ENCODE results near the gene PCDHGA1.

The PCDHGA1 gene

DNA sequence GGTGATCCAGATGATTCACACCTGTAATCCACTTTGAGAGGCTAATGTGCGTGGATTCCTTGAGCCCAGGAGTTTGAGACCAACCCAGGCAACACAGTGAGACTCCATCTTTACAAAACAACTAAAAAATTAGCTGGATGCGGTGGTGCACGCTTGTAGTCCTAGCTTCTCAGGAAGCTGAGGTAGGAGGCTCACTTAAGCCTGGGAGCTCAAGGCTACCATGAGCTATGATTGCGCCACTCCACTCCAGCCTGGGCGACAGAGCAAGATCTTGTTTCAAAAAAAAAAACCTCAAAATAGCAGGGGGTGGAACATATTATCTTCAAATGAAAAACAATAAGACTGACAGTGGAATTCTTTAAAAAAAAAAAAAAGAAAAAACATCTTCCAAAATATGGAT lies 217.6 kb downstream of the PCDHGA1 start:
- no peak for DNase-seq

DNA sequence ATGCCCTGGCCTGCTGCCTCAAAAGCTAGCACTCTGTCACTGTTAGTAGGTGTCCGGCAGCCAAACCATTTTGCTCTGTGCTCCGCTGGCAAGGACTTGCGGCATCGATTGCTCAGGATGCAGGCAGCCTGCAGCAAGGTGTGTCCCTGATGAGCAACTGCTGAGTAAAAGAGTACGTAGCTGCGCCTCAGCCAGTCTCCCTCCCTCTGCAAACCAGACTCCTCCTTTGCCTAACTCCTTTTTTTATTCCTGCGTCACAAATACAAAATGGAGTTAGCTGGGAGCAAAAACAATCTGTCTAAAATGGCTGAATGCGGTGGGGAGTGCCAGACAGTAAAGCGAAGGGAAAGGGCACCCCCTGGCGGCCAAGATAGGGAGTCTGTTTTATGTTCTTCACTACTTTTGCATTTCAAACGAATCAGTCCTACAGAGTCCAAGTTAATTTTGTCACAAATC lies 227.4 kb downstream of the PCDHGA1 start:
- peak; percentile 95 for DNase-seq

DNA sequence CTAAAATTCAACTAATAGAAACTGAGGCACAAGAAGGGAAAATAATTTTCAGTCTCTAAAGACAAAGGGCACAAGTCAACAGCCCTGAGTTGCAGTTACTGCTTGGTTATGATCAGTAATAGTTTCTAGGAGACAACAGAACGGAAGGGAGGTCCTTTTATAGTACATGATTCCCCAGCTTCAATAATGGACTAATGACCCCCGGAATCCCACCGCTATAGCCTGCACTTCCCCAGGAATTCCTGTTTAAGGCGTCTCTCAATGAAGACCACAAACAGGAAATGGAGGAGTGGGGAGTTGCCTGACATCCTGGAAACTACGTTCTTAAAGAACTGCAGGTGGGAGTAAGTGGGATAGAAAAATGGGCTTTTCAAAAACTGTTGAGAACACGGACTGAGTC lies 227.8 kb downstream of the PCDHGA1 start:
- no peak for DNase-seq

DNA sequence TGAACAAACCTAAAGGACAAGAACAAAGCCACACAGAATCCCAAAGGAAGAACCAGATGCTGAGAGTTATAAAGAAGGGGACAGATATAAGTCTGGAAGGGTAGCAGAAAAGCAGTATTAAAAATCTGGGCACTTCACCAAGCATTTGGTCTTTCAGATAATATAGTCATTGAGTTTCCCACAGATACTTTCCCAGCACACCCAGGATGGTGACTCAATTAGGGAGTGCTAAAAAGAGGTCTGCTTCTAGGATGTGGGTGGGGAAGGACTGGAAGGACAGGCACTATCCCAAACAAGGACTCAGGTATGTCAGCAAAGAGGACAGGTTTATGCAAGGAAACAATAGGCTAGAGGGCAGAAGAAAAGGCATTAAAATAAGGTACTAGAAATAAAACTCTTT lies 229.1 kb downstream of the PCDHGA1 start:
- DNase-seq = peak; percentile 32

DNA sequence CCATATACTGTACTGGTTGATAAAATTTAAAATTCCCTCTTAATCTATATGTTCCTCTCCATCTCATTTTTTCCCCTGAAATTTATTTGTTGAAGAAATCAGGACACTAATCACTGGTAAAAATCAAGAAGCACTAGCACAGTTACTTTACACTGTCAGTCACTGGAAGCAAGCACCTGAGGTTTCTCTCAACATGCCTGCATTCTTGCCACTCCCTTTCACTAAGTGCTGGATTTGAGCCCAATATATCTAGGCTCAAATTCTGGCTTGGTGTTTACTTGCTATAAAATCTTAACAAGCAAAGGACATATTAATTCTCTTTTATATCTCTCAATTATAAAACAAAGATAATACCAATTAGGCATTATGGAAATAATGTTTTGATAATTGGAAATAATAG lies 229.8 kb downstream of the PCDHGA1 start:
- DNase-seq = peak; percentile 11

DNA sequence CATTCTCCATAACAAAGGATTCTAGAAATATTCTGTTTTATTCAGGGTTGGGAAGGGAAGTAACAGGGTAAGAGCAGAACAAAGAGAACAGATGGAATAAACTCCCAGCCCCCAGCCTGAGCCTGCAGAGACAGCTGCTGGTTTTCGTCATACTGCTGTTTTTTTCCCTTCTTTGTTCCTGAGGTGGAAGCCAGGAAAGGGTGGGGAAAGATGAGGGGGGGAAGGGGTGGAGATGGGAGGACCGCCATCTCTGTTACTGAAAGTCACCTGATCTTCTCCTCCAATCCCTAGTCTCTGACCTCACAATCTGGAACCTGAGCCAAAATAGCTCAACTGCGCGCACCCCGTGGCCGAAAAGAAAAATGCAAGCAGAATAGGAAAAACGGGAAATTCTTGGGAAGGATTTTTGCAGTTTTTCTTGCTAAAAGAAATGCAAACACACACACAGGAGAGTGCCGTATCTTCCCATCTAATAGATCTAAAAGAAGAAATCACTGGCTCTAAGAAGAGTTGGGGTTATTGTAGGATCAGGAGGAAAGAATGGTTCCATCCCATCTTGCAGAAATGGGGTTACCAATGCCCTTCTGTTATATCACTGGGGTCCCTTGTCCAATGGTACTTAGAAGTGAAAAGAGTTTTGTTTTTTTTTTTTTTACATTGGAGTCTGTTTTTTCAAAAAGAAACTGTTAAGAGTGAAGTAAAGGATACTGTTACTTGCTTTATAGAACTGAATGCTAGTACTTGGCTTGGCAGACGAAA lies 230.6 kb downstream of the PCDHGA1 start:
- peak; percentile 94 for DNase-seq
